ENCODE data around the gene HCN1. TPM values are rescaled to one million over a fixed set of nuclear protein-coding genes. Genes with fewer than 3 reads are reported as not detected.
"Not testable (repeated sequence)": the region's sequence is repeated elsewhere in the genome, so short reads cannot be mapped to it uniquely, and the experiment has no call there.

Gene HCN1
- total and polyA plus RNA-seq, 2 of the 13 experiments (the other 11 are each of a cell fraction or from before 2014, with no cell fraction given) = not detected

- no TSS peak for BruUV-seq (replicated peaks)
- Histone ChIP-seq H4K20me1 (ENCODE audit: insufficient read depth, low read length) (no peaks in the 10 kb centered on the region), H3K9ac (ENCODE audit: insufficient read depth, low read depth, low read length) (no peak overlapping the region), H3K4me3 (replicated peaks in 1 of 3; ENCODE audit: insufficient read depth in 1 of 3, low read depth in 2 of 3, low read length in 3 of 3) (no peak overlapping the region), H3K36me3 (replicated peaks in 1 of 2; ENCODE audit: control insufficient read depth in 1 of 2, insufficient read depth in 2 of 2, low read length in 2 of 2) (no peaks in the 10 kb centered on the region), H2AFZ (ENCODE audit: low read length) (no peak overlapping the region), H3K27ac (ENCODE audit: extremely low read length, insufficient read depth, low read length) (no peak overlapping the region), H3K4me2 (ENCODE audit: low read depth, low read length) (no peak overlapping the region), H3K79me2 (ENCODE audit: insufficient read depth, low read length) (no peaks in the 10 kb centered on the region), H3K9me3 (ENCODE audit: low read length) (peaks cover 22% of the 10 kb centered on the region), H3K4me1 (ENCODE audit: insufficient read depth, low read length) (no peaks in the 10 kb centered on the region), H3K27me3 (ENCODE audit: control insufficient read depth in 1 of 2, insufficient read depth in 2 of 2, low read length in 2 of 2) (no peaks in the 10 kb centered on the region)
- in situ Hi-C loops (cut with HindIII; ENCODE audit: extremely low pct_ligation_motif_present, low pct_unique_long_range_greater_than_20kb) = no loop called here
- WGBS (ENCODE audit: low lambda C conversion rate) = 0% methylated on average over 1 of the region's 1 CpG
- DNase-seq (ENCODE audit: low spot score) = no peak
- intact Hi-C loops (cut with micrococcal nuclease; ENCODE audit: unreplicated experiment) = no loop called here
- no peak for FAIRE-seq
- ATAC-seq = no peak
- CTCF ChIA-PET (ENCODE audit: low intra/inter-chr PET ratio, low total read pairs) = no interaction called here
- TF ChIP-seq ARID2 (CRISPR knock-in tag; IDR thresholded peaks at IDR 0.05; ENCODE audit: borderline replicate concordance) = no peak
- TF ChIP-seq SIN3A (IDR thresholded peaks at IDR 0.05; ENCODE audit: borderline replicate concordance, low read depth, low read length) = no peak
- TF ChIP-seq WIZ (CRISPR knock-in tag; IDR thresholded peaks at IDR 0.05) = no peak
- TF ChIP-seq KLF6 (CRISPR knock-in tag; IDR thresholded peaks at IDR 0.05) = no peak
- no peak for TF ChIP-seq TAF15 (IDR thresholded peaks at IDR 0.05; ENCODE audit: low read depth, low read length, poor library complexity, severe bottlenecking)
- no peak for TF ChIP-seq GABPA (IDR thresholded peaks at IDR 0.05; ENCODE audit: low read depth, low read length)
- no peak for TF ChIP-seq GABPA (CRISPR knock-in tag; IDR thresholded peaks at IDR 0.05; ENCODE audit: low read depth)
- no peak for TF ChIP-seq RELA (CRISPR knock-in tag; IDR thresholded peaks at IDR 0.05)
- no peak for TF ChIP-seq ZSCAN25 (CRISPR knock-in tag; IDR thresholded peaks at IDR 0.05)
- TF ChIP-seq POLR2AphosphoS2 (IDR thresholded peaks at IDR 0.05; ENCODE audit: low read depth, low read length) = no peak
- TF ChIP-seq ZNF878 (CRISPR knock-in tag; IDR thresholded peaks at IDR 0.05) = no peak
- TF ChIP-seq ZNF180 (CRISPR knock-in tag; IDR thresholded peaks at IDR 0.05; ENCODE audit: borderline replicate concordance, low read depth) = no peak
- no peak for TF ChIP-seq ZNF7 (CRISPR knock-in tag; IDR thresholded peaks at IDR 0.05)
- no peak for TF ChIP-seq FOXK1 (CRISPR knock-in tag; IDR thresholded peaks at IDR 0.05; ENCODE audit: borderline replicate concordance, low read depth)
- no peak for TF ChIP-seq NRL (CRISPR knock-in tag; IDR thresholded peaks at IDR 0.05; ENCODE audit: borderline replicate concordance)
- no peak for TF ChIP-seq NFRKB (IDR thresholded peaks at IDR 0.05)
- no peak for TF ChIP-seq IRF1 (CRISPR knock-in tag; IDR thresholded peaks at IDR 0.05; ENCODE audit: low read depth)
- TF ChIP-seq CCAR2 (optimal IDR thresholded peaks at IDR 0.05; ENCODE audit: low read depth, low read length) = no peak
- no peak for TF ChIP-seq RNF2 (conservative IDR thresholded peaks at IDR 0.05; ENCODE audit: low read depth)
- POLR2A ChIA-PET = no interaction called here
Measured at GRCh38 chr5:45507178-45507577, 189.0 kb downstream of the HCN1 start.

- H3K36me3 ChIP-seq (replicated peaks in 1 of 2; ENCODE audit: control insufficient read depth in 1 of 2, insufficient read depth in 2 of 2, low read length in 2 of 2); DNase-seq (ENCODE audit: low spot score); BruUV-seq (replicated peaks); H3K9ac ChIP-seq (ENCODE audit: insufficient read depth, low read depth, low read length); in situ Hi-C loops (cut with HindIII; ENCODE audit: extremely low pct_ligation_motif_present, low pct_unique_long_range_greater_than_20kb); POLR2A ChIA-PET; H3K4me3 ChIP-seq (replicated peaks in 1 of 3; ENCODE audit: insufficient read depth in 1 of 3, low read depth in 2 of 3, low read length in 3 of 3); H3K27ac ChIP-seq (ENCODE audit: extremely low read length, insufficient read depth, low read length); H3K27me3 ChIP-seq (ENCODE audit: control insufficient read depth in 1 of 2, insufficient read depth in 2 of 2, low read length in 2 of 2); H3K79me2 ChIP-seq (ENCODE audit: insufficient read depth, low read length); intact Hi-C loops (cut with micrococcal nuclease; ENCODE audit: unreplicated experiment); H3K4me2 ChIP-seq (ENCODE audit: low read depth, low read length); H4K20me1 ChIP-seq (ENCODE audit: insufficient read depth, low read length); H3K9me3 ChIP-seq (ENCODE audit: low read length); H3K4me1 ChIP-seq (ENCODE audit: insufficient read depth, low read length); FAIRE-seq; ATAC-seq; CTCF ChIA-PET (ENCODE audit: low intra/inter-chr PET ratio, low total read pairs); H2AFZ ChIP-seq (ENCODE audit: low read length): not testable (repeated sequence)
- 67% methylated on average over 11 of the region's 11 CpGs for WGBS (ENCODE audit: low lambda C conversion rate)
Measured at GRCh38 chr5:45499006-45499405, 197.2 kb downstream of the HCN1 start.

Measured in HepG2 (cell line).